K562 (cell line): ENCODE results near the gene KIF7. TPM values are rescaled to one million over a fixed set of nuclear protein-coding genes. Genes with fewer than 3 reads are reported as not detected.

Source experiments
- ATAC-seq: fragments of 200-7000 bp; cut with Tn5 transposase; 3 replicates; pipeline ENCODE4 v1.9.1; 2020; ENCODE audit warnings: moderate library complexity
- BruUV-seq: library from RNA; stranded (reverse); fragments of 400-500 nt; replicated peaks from 2 replicates; lab custom pipeline; 2021; lab: Mats Ljungman, UMichigan
- CTCF ChIA-PET: fragments of 300-600 bp; formaldehyde crosslinking; extraction: SDS; loops from one replicate; lab custom pipeline; 2021; ENCODE audit warnings: low intra/inter-chr PET ratio; lab: Yijun Ruan, JAX
- POLR2A ChIA-PET: fragments of 300-600, 350-650 bp; sonication (Branson Sonifier 250); formaldehyde crosslinking; extraction: SDS; loops from one replicate; lab custom pipeline; 2021; ENCODE audit warnings: antibody characterized with exemption, inconsistent platforms; lab: Yijun Ruan, JAX
- DNase-seq, 4 experiments: peaks; one replicate each; pipeline versions ENCODE4 v3.0.0 to v3.0.0-alpha.2; 2011 to 2018; ENCODE audit warnings: low spot score in 3 of 4, mixed read lengths in 3 of 4; ENCODE audit errors: extremely low read depth in 1 of 4
- FAIRE-seq: peaks from 2 replicates; lab custom pipeline; 2011; peaks lifted over from hg19 to GRCh38; lab: Jason Lieb, UNC
- H2AFZ ChIP-seq: 2 replicates; pipeline ENCODE4 v1.6.0; 2011; ENCODE audit warnings: low read depth, low read length, control low read depth, inconsistent platforms
- H3K27ac ChIP-seq: fragments of 200-600 bp; 3 replicates; pipeline ENCODE4 v1.8.0; 2011; ENCODE audit warnings: low read depth, mild to moderate bottlenecking, control low read depth, inconsistent platforms, low read length, moderate library complexity, mixed read lengths; ENCODE audit errors: extremely low read depth
- H3K27me3 ChIP-seq, 2 experiments: fragments of 300-600 bp in 1 of 2; 2 replicates in 1 of 2; 3 replicates in 1 of 2; pipeline versions ENCODE4 v1.6.0 to v1.8.0; 2011; ENCODE audit warnings: inconsistent platforms in 2 of 2, low read length in 2 of 2, mild to moderate bottlenecking in 1 of 2, mixed read lengths in 1 of 2, moderate library complexity in 1 of 2; ENCODE audit not compliant: control insufficient read depth in 2 of 2, insufficient read depth in 2 of 2
- H3K36me3 ChIP-seq: fragments of 300-600 bp; 3 replicates; pipeline ENCODE4 v1.8.0; 2011; ENCODE audit warnings: mild to moderate bottlenecking, low read length, inconsistent platforms; ENCODE audit not compliant: control insufficient read depth, insufficient read depth
- H3K4me1 ChIP-seq, 2 experiments: fragments of 200-600 bp in 1 of 2; replicated peaks in 1 of 2; 2 replicates in 1 of 2; 3 replicates in 1 of 2; pipeline versions ENCODE4 v1.5.1 to v1.8.0; 2011; ENCODE audit warnings: inconsistent platforms in 2 of 2, low read length in 2 of 2, mild to moderate bottlenecking in 1 of 2, mixed read lengths in 1 of 2, moderate library complexity in 1 of 2; ENCODE audit not compliant: control insufficient read depth in 2 of 2, insufficient read depth in 2 of 2
- H3K4me2 ChIP-seq: 2 replicates; pipeline ENCODE4 v1.6.1; 2011; ENCODE audit warnings: low read length, control low read depth, inconsistent platforms, mixed read lengths; ENCODE audit not compliant: insufficient read depth
- H3K4me3 ChIP-seq: fragments of 200-600 bp; sonication (generic), shearing (Covaris generic); 2 replicates; pipeline ENCODE4 v1.5.1; 2016; ENCODE audit warnings: control low read depth, inconsistent platforms
- H3K79me2 ChIP-seq: fragments of 200-600 bp; 3 replicates; pipeline ENCODE4 v1.8.0; 2011; ENCODE audit warnings: low read length, inconsistent platforms; ENCODE audit not compliant: control insufficient read depth, insufficient read depth
- H3K9ac ChIP-seq, 2 experiments: 2 replicates each; pipeline versions ENCODE4 v1.6.0 to v1.6.1; 2011; ENCODE audit warnings: low read depth in 2 of 2, low read length in 2 of 2, control low read depth in 1 of 2, inconsistent platforms in 1 of 2, mild to moderate bottlenecking in 1 of 2, mixed read lengths in 1 of 2; ENCODE audit not compliant: insufficient read depth in 1 of 2
- H3K9me1 ChIP-seq: one replicate; pipeline ENCODE4 v1.6.0; 2011; ENCODE audit warnings: inconsistent platforms, mild to moderate bottlenecking, low read length, moderate library complexity; ENCODE audit not compliant: control insufficient read depth, insufficient read depth
- H3K9me3 ChIP-seq: replicated peaks from 2 replicates; pipeline ENCODE4 v1.5.1; 2011; ENCODE audit warnings: low read depth, low read length, inconsistent platforms; ENCODE audit not compliant: control insufficient read depth, insufficient read depth
- H4K20me1 ChIP-seq: replicated peaks from 2 replicates; pipeline ENCODE4 v1.6.1; 2011; ENCODE audit warnings: low read length, inconsistent platforms, mixed read lengths; ENCODE audit not compliant: control insufficient read depth, insufficient read depth
- ELF1 ChIP-seq: fragments of 200-800 bp; sonication (Bioruptor generic); IDR thresholded peaks from 2 replicates; pipeline ENCODE4 v1.6.1; 2016; ENCODE audit warnings: missing genetic modification characterization, missing compliant biosample characterization
- POLR2AphosphoS2 ChIP-seq: IDR thresholded peaks from 2 replicates; pipeline ENCODE4 v1.6.1; 2012; ENCODE audit warnings: low read length, improper control_type of control experiment
- POLR2G ChIP-seq: fragments of 200-400 bp; formaldehyde crosslinking; IDR thresholded peaks from 2 replicates; pipeline ENCODE4 v1.6.1; 2017; ENCODE audit warnings: low read depth, mild to moderate bottlenecking, antibody characterized with exemption, low read length, moderate library complexity
- TAF15 ChIP-seq: fragments of 200-400 bp; formaldehyde crosslinking; IDR thresholded peaks from 2 replicates; pipeline ENCODE4 v1.6.1; 2017; ENCODE audit warnings: mild to moderate bottlenecking, low read depth, low read length, moderate library complexity
- ZNF41 ChIP-seq: fragments of 250-450 bp; sonication (Bioruptor Pico); conservative IDR thresholded peaks from 2 replicates; pipeline ENCODE4 v1.4.0; 2020; ENCODE audit warnings: mild to moderate bottlenecking
- WGBS: fragments of 100-300 bp; shearing (Covaris generic); methylation state at CpG from one replicate; pipeline ENCODE4 v1.1.6; 2016; ENCODE audit warnings: low coverage, mixed read lengths; ENCODE audit not compliant: insufficient coverage; ENCODE audit errors: missing lambda C conversion rate; 5-methylcytosine and 5-hydroxymethylcytosine counted together
- in situ Hi-C: fragments of 300-500 bp; cut with MboI; formaldehyde crosslinking; loops from 4 replicates; pipeline ENCODE4 v1.15.0; 2018; ENCODE audit warnings: inconsistent platforms, mixed read lengths
- intact Hi-C: fragments of 100-400 bp; cut with micrococcal nuclease; formaldehyde crosslinking; loops from 2 replicates; pipeline ENCODE4 v1.14.2; 2022
- polyA plus RNA-seq, 8 experiments: library from polyadenylated mRNA; depleted of rRNA in 4 of 8; stranded (reverse) in 5 of 8; unstranded in 3 of 8; fragments of >200 nt; fragmentation: Nextera tagmentation in 2 of 8; fragmentation: Illumina TruSeq in 1 of 8; extraction: Ambion mirVana in 2 of 8; extraction: Trizol in 1 of 8; gene quantifications; 2 replicates each; pipeline versions ENCODE4 v1.2.1 to v1.2.3, GENCODE V29; 2011 to 2014; ENCODE audit warnings: inconsistent platforms in 1 of 8, missing spikeins in 1 of 8
- total RNA-seq, 7 experiments: library from RNA; depleted of rRNA in 6 of 7; stranded (reverse); fragments of >200 nt in 6 of 7; fragmentation: Illumina TruSeq in 2 of 7; extraction: Trizol in 2 of 7; gene quantifications; 2 replicates each; pipeline versions ENCODE4 v1.2.1 to v1.2.3, GENCODE V29; 2011 to 2021; ENCODE audit warnings: low replicate concordance in 1 of 7
- TF ChIP-seq, protein P1 (sequence below): fragments of 450-650 bp; IDR thresholded peaks from 2 replicates; pipeline ENCODE4 v1.6.1; 2016; ENCODE audit warnings: mild to moderate bottlenecking, moderate library complexity
- TF ChIP-seq, protein P2 (sequence below): sonication (generic); formaldehyde crosslinking; IDR thresholded peaks from 2 replicates; pipeline ENCODE4 v1.8.1; 2023; ENCODE audit warnings: mild to moderate bottlenecking, missing genetic modification reagents

Gene KIF7
- total and polyA plus RNA-seq, 9 of the 15 experiments (the other 6 are each of a cell fraction or from before 2014, with no cell fraction given), result 0.04 to 2.0 (median 0.58) TPM

DNA sequence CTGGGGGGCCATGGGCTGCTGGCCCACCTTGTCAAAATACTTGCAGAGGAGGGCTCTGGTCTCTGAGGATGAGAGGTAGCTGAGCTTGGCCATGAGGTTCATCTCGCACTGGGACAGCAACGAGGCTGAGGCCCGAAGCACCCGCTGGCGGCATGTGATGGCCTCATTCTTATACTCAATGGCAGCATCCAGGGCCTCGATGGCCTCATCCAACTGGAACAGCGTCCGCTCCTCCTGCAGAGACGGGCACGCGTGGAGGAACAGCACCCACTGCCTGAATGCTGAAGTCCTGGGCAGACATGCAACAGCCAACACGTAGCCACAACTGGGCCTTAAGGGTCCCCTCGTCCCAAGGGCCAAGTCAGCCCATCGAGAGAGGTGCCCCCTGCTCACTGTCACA, 25.0 kb downstream of the KIF7 start:
- H3K4me3 ChIP-seq, result no peak overlapping the region
- intact Hi-C loops, result no loop called here
- H3K9me3 ChIP-seq, result peaks cover 5% of the 10 kb centered on the region; the same call in 1 of the 2 replicates
- H3K9me1 ChIP-seq, result no peaks in the 10 kb centered on the region
- no peaks in the 10 kb centered on the region for H3K27me3 ChIP-seq
- ChIA-PET POLR2A (interaction anchor here (0.6 to 1.3 kb wide), 2 partner anchors 17 to 204 kb away, joined by 3 read pairs; no protein-coding TSS in a partner anchor), CTCF (no interaction called here)
- H3K79me2 ChIP-seq, result no peaks in the 10 kb centered on the region
- no peak overlapping the region for H3K9ac ChIP-seq
- H2AFZ ChIP-seq, result no peak overlapping the region
- WGBS, result 92% methylated on average over 14 of the region's 14 CpGs
- H3K36me3 ChIP-seq, result peaks cover 69% of the 10 kb centered on the region
- H3K27ac ChIP-seq, result no peak overlapping the region
- TF ChIP-seq TAF15, result no peak
- peak; percentile 54 for TF ChIP-seq POLR2G
- peak; percentile 69; the same call in 1 of the 2 replicates for TF ChIP-seq POLR2AphosphoS2
- TF ChIP-seq, protein P1, sequence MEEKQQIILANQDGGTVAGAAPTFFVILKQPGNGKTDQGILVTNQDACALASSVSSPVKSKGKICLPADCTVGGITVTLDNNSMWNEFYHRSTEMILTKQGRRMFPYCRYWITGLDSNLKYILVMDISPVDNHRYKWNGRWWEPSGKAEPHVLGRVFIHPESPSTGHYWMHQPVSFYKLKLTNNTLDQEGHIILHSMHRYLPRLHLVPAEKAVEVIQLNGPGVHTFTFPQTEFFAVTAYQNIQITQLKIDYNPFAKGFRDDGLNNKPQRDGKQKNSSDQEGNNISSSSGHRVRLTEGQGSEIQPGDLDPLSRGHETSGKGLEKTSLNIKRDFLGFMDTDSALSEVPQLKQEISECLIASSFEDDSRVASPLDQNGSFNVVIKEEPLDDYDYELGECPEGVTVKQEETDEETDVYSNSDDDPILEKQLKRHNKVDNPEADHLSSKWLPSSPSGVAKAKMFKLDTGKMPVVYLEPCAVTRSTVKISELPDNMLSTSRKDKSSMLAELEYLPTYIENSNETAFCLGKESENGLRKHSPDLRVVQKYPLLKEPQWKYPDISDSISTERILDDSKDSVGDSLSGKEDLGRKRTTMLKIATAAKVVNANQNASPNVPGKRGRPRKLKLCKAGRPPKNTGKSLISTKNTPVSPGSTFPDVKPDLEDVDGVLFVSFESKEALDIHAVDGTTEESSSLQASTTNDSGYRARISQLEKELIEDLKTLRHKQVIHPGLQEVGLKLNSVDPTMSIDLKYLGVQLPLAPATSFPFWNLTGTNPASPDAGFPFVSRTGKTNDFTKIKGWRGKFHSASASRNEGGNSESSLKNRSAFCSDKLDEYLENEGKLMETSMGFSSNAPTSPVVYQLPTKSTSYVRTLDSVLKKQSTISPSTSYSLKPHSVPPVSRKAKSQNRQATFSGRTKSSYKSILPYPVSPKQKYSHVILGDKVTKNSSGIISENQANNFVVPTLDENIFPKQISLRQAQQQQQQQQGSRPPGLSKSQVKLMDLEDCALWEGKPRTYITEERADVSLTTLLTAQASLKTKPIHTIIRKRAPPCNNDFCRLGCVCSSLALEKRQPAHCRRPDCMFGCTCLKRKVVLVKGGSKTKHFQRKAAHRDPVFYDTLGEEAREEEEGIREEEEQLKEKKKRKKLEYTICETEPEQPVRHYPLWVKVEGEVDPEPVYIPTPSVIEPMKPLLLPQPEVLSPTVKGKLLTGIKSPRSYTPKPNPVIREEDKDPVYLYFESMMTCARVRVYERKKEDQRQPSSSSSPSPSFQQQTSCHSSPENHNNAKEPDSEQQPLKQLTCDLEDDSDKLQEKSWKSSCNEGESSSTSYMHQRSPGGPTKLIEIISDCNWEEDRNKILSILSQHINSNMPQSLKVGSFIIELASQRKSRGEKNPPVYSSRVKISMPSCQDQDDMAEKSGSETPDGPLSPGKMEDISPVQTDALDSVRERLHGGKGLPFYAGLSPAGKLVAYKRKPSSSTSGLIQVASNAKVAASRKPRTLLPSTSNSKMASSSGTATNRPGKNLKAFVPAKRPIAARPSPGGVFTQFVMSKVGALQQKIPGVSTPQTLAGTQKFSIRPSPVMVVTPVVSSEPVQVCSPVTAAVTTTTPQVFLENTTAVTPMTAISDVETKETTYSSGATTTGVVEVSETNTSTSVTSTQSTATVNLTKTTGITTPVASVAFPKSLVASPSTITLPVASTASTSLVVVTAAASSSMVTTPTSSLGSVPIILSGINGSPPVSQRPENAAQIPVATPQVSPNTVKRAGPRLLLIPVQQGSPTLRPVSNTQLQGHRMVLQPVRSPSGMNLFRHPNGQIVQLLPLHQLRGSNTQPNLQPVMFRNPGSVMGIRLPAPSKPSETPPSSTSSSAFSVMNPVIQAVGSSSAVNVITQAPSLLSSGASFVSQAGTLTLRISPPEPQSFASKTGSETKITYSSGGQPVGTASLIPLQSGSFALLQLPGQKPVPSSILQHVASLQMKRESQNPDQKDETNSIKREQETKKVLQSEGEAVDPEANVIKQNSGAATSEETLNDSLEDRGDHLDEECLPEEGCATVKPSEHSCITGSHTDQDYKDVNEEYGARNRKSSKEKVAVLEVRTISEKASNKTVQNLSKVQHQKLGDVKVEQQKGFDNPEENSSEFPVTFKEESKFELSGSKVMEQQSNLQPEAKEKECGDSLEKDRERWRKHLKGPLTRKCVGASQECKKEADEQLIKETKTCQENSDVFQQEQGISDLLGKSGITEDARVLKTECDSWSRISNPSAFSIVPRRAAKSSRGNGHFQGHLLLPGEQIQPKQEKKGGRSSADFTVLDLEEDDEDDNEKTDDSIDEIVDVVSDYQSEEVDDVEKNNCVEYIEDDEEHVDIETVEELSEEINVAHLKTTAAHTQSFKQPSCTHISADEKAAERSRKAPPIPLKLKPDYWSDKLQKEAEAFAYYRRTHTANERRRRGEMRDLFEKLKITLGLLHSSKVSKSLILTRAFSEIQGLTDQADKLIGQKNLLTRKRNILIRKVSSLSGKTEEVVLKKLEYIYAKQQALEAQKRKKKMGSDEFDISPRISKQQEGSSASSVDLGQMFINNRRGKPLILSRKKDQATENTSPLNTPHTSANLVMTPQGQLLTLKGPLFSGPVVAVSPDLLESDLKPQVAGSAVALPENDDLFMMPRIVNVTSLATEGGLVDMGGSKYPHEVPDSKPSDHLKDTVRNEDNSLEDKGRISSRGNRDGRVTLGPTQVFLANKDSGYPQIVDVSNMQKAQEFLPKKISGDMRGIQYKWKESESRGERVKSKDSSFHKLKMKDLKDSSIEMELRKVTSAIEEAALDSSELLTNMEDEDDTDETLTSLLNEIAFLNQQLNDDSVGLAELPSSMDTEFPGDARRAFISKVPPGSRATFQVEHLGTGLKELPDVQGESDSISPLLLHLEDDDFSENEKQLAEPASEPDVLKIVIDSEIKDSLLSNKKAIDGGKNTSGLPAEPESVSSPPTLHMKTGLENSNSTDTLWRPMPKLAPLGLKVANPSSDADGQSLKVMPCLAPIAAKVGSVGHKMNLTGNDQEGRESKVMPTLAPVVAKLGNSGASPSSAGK, result peak; percentile 14; the same call in 1 of the 2 replicates
- TF ChIP-seq ELF1 (tag), result no peak
- TF ChIP-seq ZNF41 (CRISPR knock-in tag), result no peak
- TF ChIP-seq, protein P2, sequence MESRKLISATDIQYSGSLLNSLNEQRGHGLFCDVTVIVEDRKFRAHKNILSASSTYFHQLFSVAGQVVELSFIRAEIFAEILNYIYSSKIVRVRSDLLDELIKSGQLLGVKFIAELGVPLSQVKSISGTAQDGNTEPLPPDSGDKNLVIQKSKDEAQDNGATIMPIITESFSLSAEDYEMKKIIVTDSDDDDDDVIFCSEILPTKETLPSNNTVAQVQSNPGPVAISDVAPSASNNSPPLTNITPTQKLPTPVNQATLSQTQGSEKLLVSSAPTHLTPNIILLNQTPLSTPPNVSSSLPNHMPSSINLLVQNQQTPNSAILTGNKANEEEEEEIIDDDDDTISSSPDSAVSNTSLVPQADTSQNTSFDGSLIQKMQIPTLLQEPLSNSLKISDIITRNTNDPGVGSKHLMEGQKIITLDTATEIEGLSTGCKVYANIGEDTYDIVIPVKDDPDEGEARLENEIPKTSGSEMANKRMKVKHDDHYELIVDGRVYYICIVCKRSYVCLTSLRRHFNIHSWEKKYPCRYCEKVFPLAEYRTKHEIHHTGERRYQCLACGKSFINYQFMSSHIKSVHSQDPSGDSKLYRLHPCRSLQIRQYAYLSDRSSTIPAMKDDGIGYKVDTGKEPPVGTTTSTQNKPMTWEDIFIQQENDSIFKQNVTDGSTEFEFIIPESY (CRISPR knock-in tag), result peak; percentile 74
- TF ChIP-seq, all 486 proteins: peak for 4
- ATAC-seq (peak; percentile 7; the same call in 1 of the 3 replicates), DNase-seq (peak in 1 of 4 experiments; percentile 6), FAIRE-seq (no peak)
- in situ Hi-C loops, result no loop called here
- BruUV-seq, result no TSS peak
- Histone ChIP-seq H3K4me2 (no peak overlapping the region), H3K4me1 (no peaks in the 10 kb centered on the region; a peak in 1 of 5 replicates), H4K20me1 (no peaks in the 10 kb centered on the region)
